ENCODE measurements around the gene UGT1A1.

The UGT1A1 gene

GRCh38 chr2:233764264-233764663 lies 4.2 kb downstream of the UGT1A1 start:
- no peak for DNase-seq (ENCODE audit: extremely low read depth, insufficient read length)
- no peak for TF ChIP-seq CTCF (IDR thresholded peaks at IDR 0.05; ENCODE audit: insufficient read depth, low read length, poor library complexity, severe bottlenecking)
- no peaks in the 10 kb centered on the region for H3K36me3 ChIP-seq (ENCODE audit: control insufficient read depth, insufficient read depth, low read length)

GRCh38 chr2:233764761-233765160 lies 4.7 kb downstream of the UGT1A1 start:
- no peak overlapping the region for H3K4me3 ChIP-seq (replicated peaks; ENCODE audit: low read depth, low read length)
- no peak for TF ChIP-seq CTCF (IDR thresholded peaks at IDR 0.05; ENCODE audit: insufficient read depth, low read length, poor library complexity, severe bottlenecking)
- H3K27me3 ChIP-seq (replicated peaks; ENCODE audit: control insufficient read depth, insufficient read depth, low read length), result no peaks in the 10 kb centered on the region
- no peak for DNase-seq (ENCODE audit: extremely low read depth, insufficient read length)
- H3K36me3 ChIP-seq (ENCODE audit: control insufficient read depth, insufficient read depth, low read length), result no peaks in the 10 kb centered on the region

More at GRCh38 chr2:233764264-233764663, 4.2 kb downstream of the UGT1A1 start:
- Histone ChIP-seq H3K27me3 (replicated peaks; ENCODE audit: control insufficient read depth, insufficient read depth, low read length) (no peaks in the 10 kb centered on the region), H3K4me3 (replicated peaks; ENCODE audit: low read depth, low read length) (no peak overlapping the region)

GRCh38 chr2:233766416-233766815 lies 6.3 kb downstream of the UGT1A1 start:
- H3K4me3 ChIP-seq (replicated peaks; ENCODE audit: low read depth, low read length), result no peak overlapping the region
- no peaks in the 10 kb centered on the region for H3K27me3 ChIP-seq (replicated peaks; ENCODE audit: control insufficient read depth, insufficient read depth, low read length)
- TF ChIP-seq CTCF (IDR thresholded peaks at IDR 0.05; ENCODE audit: insufficient read depth, low read length, poor library complexity, severe bottlenecking), result no peak
- DNase-seq (ENCODE audit: extremely low read depth, insufficient read length), result no peak
- H3K36me3 ChIP-seq (ENCODE audit: control insufficient read depth, insufficient read depth, low read length), result no peaks in the 10 kb centered on the region

GRCh38 chr2:233768076-233768475 lies 8.0 kb downstream of the UGT1A1 start:
- DNase-seq (ENCODE audit: extremely low read depth, insufficient read length), result no peak
- H3K27me3 ChIP-seq (replicated peaks; ENCODE audit: control insufficient read depth, insufficient read depth, low read length), result no peaks in the 10 kb centered on the region
- no peak for TF ChIP-seq CTCF (IDR thresholded peaks at IDR 0.05; ENCODE audit: insufficient read depth, low read length, poor library complexity, severe bottlenecking)
- no peaks in the 10 kb centered on the region for H3K36me3 ChIP-seq (ENCODE audit: control insufficient read depth, insufficient read depth, low read length)
- H3K4me3 ChIP-seq (replicated peaks; ENCODE audit: low read depth, low read length), result no peak overlapping the region

- TF ChIP-seq CTCF (IDR thresholded peaks at IDR 0.05; ENCODE audit: insufficient read depth, low read length, poor library complexity, severe bottlenecking), result no peak
These were observed 9.2 kb downstream of the UGT1A1 start for GRCh38 chr2:233769260-233769659.

GRCh38 chr2:233772153-233772552 lies 12.1 kb downstream of the UGT1A1 start:
- DNase-seq (ENCODE audit: extremely low read depth, insufficient read length), result no peak
- no peaks in the 10 kb centered on the region for H3K27me3 ChIP-seq (replicated peaks; ENCODE audit: control insufficient read depth, insufficient read depth, low read length)
- no peak for TF ChIP-seq CTCF (IDR thresholded peaks at IDR 0.05; ENCODE audit: insufficient read depth, low read length, poor library complexity, severe bottlenecking)
- no peak overlapping the region for H3K4me3 ChIP-seq (replicated peaks; ENCODE audit: low read depth, low read length)
- no peaks in the 10 kb centered on the region for H3K36me3 ChIP-seq (ENCODE audit: control insufficient read depth, insufficient read depth, low read length)

More at GRCh38 chr2:233769260-233769659, 9.2 kb downstream of the UGT1A1 start:
- Histone ChIP-seq H3K36me3 (ENCODE audit: control insufficient read depth, insufficient read depth, low read length) (no peaks in the 10 kb centered on the region), H3K4me3 (replicated peaks; ENCODE audit: low read depth, low read length) (no peak overlapping the region), H3K27me3 (replicated peaks; ENCODE audit: control insufficient read depth, insufficient read depth, low read length) (no peaks in the 10 kb centered on the region)
- DNase-seq (ENCODE audit: extremely low read depth, insufficient read length), result no peak
